ES-I3 (cell line): ENCODE results near the gene UCHL5.
"Not testable (repeated sequence)": the region's sequence is repeated elsewhere in the genome, so short reads cannot be mapped to it uniquely, and the experiment has no call there.

Experiments
- H3K36me3 ChIP-seq: 2 replicates; pipeline ENCODE4 v1.6.1; 2013; ENCODE audit warnings: mild to moderate bottlenecking, low read length, control low read depth, moderate library complexity; ENCODE audit not compliant: insufficient read depth
- H3K4me1 ChIP-seq: 2 replicates; pipeline ENCODE4 v1.6.1; 2013; ENCODE audit warnings: mild to moderate bottlenecking, control low read depth, low read length; ENCODE audit not compliant: insufficient read depth
- H3K9ac ChIP-seq: 2 replicates; pipeline ENCODE4 v1.6.1; 2013; ENCODE audit warnings: low read depth, mild to moderate bottlenecking, low read length, moderate library complexity
- H3K9me3 ChIP-seq: 2 replicates; pipeline ENCODE4 v1.6.1; 2013; ENCODE audit warnings: mild to moderate bottlenecking, low read length, moderate library complexity; ENCODE audit not compliant: control insufficient read depth, insufficient read depth

UCHL5 gene

DNA sequence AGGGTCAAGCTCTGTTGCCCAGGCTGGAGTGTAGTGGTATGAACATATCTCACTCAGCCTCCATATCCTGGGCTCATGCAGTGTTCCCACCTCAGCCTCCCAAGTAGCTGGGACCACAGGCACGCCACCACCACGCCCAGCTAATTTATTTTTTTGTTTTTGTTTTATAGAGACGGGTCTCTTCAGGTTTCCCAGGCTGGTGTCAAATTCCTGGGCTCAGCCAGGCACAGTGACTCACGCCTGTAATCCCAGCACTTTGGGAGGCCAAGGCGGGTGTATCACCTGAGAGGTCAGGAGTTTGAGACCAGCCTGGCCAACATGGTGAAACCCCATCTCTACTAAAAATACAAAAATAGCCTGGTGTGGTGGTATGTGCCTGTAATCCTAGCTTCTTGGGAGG is 10.2 kb downstream of the UCHL5 start:
- H3K9me3 ChIP-seq, H3K4me1 ChIP-seq, H3K9ac ChIP-seq, H3K36me3 ChIP-seq: not testable (repeated sequence)

DNA sequence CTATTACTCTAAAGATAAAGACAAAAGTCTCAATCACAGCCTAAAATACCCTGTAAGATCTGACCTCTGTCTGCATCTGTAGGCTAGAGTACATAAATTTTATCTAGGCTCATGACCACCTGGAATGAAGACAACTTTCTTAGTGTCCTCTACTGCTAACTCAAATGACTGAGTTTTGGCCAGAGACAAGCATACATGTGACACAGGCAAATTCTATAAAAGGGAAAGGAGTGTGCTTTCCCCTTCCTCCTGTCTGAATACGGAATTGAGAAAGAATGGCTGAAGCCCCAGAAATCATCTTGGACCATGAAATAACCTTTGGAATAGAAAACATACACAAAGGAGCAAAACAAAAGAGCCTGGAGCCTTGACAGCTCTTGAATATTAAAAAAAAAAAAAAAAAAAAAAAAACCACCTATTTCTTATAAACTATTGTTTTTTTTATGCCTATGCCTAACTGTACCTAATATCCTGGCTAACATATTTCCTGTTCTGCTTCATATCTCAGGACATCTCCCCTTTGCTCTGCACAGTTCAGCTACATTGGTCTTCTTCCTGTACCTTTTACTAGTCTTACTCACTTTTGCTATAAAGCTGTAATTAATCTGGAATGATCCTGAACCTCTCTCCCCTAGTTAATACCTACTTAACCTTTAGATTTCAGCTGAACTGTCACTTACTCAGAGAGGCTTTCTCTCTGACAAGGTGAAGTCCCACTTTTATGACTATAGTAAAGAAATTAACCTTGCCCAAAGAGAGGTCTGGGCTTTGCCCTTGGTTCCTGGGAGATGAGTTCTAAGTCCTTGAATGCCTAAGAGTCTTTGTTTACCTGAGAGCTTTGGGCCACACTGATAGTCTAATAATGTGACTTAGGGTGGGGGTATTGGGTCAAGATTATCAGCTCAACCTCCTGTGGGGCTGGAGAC is 16.1 kb downstream of the UCHL5 start:
- peaks cover 3% of the 10 kb centered on the region; the same call in 1 of the 2 replicates for H3K4me1 ChIP-seq
- H3K9me3 ChIP-seq = no peaks in the 10 kb centered on the region
- H3K36me3 ChIP-seq = peaks cover 14% of the 10 kb centered on the region
- H3K9ac ChIP-seq = no peak overlapping the region

DNA sequence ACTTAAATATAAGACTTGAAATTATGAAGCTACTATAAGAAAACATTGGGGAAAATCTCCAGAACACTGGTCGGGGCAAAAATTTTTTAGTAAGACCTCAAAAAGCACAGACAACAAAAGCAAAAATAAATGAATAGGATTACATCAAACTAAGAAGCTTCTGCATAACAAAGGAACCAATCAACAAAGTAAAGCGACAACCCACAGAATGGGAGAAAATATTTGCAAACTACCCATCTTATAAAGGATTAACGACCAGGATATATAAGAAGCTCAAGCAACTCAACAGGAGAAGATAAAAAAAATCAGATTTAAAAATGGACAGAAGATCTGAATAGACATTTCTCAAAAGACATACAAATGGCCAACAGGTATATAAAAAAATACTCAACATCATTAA is 19.1 kb downstream of the UCHL5 start:
- Histone ChIP-seq H3K9ac (no peak overlapping the region), H3K4me1 (peaks cover 3% of the 10 kb centered on the region; the same call in 1 of the 2 replicates), H3K9me3 (no peaks in the 10 kb centered on the region), H3K36me3 (peaks cover 10% of the 10 kb centered on the region)

DNA sequence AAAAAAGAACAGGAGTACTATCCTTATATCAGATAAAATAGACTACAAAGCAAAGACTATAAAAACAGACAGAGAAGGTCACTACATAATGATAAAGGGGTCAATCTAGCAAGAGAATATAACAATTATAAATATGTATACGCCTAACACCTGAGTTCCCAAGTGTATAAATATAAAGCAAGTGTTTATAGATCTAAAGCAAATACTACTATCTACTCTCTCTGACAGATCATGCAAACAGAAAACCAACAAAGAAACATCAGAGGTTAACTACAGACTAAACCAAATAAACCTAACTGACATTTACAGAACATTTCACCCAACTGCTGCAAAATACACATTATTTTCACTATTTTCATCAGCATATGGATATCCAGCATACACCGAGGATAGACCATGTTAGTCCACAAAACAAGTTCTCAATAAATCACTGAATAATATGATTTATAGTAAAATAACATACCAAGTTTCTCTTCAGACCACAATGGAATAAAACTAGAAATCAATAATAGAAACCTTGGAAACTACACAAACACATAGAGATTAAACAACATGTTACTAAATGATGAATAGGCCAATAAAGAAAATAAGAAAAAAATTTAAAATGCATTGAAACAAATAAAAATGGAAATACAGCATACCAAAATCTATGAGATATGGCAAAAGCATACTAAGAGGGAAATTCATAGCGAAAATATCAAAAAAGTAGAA is 22.7 kb downstream of the UCHL5 start:
- Histone ChIP-seq H3K9me3 (no peaks in the 10 kb centered on the region), H3K36me3 (no peaks in the 10 kb centered on the region), H3K4me1 (peaks cover 3% of the 10 kb centered on the region; the same call in 1 of the 2 replicates), H3K9ac (no peak overlapping the region)

DNA sequence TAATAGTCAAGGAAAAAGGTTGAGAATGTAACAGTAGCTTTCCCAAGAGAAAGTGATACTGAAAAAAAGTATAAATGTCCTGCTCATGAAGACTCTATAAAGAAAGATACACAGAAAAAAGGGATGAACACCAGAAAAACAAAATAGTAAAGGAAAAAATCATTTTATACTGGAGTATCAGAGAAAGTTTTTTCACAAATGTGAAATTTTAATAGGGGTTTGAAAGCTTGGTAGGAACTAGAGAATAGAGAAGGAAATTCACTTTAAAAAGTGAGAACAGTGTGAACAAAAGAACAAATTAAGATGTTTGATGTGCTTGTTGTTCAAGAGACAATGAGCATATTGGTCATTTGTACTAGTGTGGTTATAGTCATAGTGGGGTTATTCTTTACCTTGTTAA is 25.6 kb downstream of the UCHL5 start:
- no peaks in the 10 kb centered on the region for H3K36me3 ChIP-seq
- no peak overlapping the region for H3K9ac ChIP-seq
- no peaks in the 10 kb centered on the region for H3K9me3 ChIP-seq
- no peaks in the 10 kb centered on the region for H3K4me1 ChIP-seq

DNA sequence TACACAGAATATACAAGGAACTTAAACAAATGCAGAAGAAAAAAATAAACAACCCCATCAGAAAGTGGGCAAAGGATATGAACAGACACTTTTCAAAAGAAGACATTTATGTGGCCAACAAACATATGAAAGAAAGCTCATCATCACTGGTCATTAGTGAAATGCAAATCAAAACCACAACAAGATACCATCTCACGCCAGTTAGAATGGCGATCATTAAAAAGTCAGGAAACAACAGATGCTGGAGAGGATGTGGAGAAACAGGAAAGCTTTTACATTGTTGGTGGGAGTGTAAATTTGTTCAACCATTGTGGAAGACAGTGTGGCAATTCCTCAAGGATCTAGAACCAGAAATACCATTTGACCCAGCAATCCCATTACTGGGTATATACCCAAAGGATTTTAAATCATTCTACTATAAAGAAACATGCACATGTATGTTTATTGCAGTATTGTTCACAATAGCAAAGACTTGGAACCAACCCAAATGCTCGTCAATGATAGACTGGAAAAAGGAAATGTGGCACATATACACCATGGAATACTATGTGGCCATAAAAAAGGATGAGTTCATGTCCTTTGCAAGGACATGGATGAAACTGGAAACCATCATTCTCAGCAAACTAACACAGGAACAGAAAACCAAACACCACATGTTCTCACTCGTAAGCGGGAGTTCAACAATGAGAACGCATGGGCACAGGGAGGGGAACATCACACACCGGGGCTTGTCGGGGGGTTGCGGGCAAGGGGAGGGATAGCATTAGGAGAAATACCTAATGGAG is 26.3 kb downstream of the UCHL5 start:
- H3K36me3 ChIP-seq, H3K9ac ChIP-seq, H3K4me1 ChIP-seq, H3K9me3 ChIP-seq: not testable (repeated sequence)

DNA sequence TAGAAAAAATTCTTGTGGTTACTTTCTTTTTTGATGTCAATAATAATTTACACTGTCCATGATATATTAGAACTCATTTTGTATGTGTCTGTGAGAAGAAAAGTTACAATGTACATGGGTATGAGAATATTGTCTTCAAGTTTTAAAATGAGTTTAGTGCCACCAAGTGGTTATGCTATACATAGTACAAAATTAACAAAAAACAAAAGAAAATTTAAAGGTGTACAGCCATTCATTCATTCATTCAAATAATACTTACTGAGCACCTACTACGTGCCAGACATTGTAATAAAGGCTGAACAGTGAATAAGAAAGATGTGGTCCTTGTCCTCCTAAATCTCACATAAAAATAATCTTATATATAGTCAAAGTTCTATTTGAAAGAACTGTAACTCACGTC is 27.7 kb downstream of the UCHL5 start:
- no peaks in the 10 kb centered on the region for H3K36me3 ChIP-seq
- no peaks in the 10 kb centered on the region for H3K4me1 ChIP-seq
- H3K9me3 ChIP-seq = no peaks in the 10 kb centered on the region
- no peak overlapping the region for H3K9ac ChIP-seq

DNA sequence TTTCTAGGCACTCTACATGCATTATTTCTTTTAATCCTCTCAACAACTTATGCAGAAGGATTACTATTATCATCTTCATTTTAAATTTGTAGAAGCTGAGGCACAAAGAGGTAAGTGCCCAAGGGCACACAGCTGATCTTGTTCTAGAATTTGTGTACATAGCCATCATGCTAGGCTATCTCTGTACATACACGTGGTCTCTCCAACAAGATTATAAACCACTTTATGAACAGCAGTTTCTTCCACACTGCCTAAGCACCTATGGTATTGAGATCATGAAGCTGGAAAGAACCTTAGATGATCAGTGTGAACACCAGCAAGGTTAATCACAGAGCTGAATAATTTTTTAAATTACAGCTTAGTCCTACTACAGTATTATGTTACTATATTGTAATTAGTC is 28.9 kb downstream of the UCHL5 start:
- no peak overlapping the region for H3K9ac ChIP-seq
- H3K4me1 ChIP-seq = no peaks in the 10 kb centered on the region
- no peaks in the 10 kb centered on the region for H3K9me3 ChIP-seq
- H3K36me3 ChIP-seq = no peaks in the 10 kb centered on the region

DNA sequence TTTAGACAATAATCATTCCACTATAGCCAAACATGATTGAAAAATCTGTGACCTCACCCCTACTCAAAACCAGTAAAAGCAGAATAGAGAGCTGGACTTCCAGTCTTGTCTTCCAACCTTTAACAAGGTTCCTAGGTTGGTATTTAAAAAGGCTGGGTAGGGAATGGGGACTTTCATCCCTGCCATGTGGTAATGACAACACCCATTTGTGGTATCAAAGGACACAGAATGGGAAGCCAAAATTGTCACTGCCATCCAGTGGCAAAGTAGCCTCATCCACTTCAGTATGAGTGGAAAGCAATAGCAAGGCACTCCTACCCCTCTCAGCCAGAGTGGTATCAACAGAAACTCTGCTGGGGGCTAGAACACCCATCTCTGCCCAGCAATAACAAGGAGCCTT is 33.9 kb downstream of the UCHL5 start:
- no peaks in the 10 kb centered on the region for H3K9me3 ChIP-seq
- no peak overlapping the region for H3K9ac ChIP-seq
- H3K4me1 ChIP-seq = 0 out of 2 replicates have a peak, but pooled peaks cover 10% of the 10 kb centered on the region
- no peaks in the 10 kb centered on the region for H3K36me3 ChIP-seq

DNA sequence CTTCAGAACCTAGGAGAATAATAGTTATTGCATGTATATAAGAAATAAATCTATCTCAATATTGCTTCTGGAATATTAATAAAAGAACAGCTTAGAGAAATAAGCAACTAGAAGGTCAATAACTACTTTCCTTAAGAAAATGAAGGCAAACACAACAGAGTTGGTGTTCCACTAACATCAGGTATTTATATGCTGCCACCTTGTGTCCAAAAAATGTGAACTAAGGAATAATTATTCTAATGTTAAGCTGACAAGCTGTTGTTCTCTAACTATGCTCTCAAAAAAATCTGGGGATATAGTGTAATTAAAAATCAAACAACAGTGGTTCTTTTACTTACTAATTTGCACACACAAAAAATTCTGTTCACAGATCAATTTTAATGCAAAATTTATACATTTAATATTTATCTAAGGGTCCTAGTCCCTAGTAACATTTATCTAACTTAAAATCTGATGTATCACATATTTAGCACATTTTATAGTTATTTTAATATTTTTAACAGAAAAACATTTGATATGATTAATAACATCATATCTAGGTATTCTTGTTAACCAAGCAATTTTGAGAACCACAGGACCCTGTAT is 39.6 kb downstream of the UCHL5 start:
- Histone ChIP-seq H3K9ac (no peak overlapping the region), H3K9me3 (no peaks in the 10 kb centered on the region), H3K4me1 (0 out of 2 replicates have a peak, but pooled peaks cover 10% of the 10 kb centered on the region), H3K36me3 (no peaks in the 10 kb centered on the region)

DNA sequence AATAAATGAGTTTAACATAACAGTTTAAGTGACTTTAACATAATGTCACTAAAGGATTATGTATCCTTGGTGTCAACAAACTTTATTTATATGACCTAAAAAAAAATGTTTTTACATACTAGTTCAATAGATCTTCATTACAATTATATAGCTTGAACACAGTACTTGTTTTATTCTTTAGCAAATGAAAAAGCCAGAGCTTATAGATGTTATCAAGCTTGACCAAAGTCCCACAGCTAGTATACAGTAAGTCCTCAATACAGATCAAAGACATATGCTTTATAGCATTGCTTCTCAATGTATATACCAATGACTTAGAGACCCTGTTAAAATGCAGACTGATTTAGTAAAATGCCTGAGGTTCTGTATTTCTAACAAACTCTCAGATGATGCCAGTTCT is 42.4 kb downstream of the UCHL5 start:
- H3K9ac ChIP-seq = no peak overlapping the region
- no peaks in the 10 kb centered on the region for H3K36me3 ChIP-seq
- H3K4me1 ChIP-seq = 0 out of 2 replicates have a peak, but pooled peaks cover 4% of the 10 kb centered on the region
- H3K9me3 ChIP-seq = no peaks in the 10 kb centered on the region

DNA sequence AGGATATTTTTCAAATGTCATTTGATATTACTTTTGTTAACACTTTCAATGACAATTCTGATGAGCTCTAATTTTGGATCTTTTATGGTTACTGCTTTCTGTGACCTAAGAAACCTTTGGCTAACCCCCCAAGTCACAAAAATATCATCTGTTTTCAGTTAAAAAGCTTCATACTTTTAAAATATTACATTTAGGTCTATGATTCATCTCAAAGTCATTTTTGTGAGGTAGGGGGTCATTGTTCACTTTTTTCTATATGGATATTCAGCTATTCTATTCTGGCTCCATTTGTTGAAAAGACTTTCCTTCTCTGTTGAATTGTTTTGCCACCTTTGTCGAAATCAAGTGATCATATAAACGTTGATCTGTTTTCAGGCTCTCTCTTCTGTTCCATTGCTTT is 44.8 kb downstream of the UCHL5 start:
- no peaks in the 10 kb centered on the region for H3K36me3 ChIP-seq
- no peaks in the 10 kb centered on the region for H3K9me3 ChIP-seq
- H3K9ac ChIP-seq = no peak overlapping the region
- no peaks in the 10 kb centered on the region for H3K4me1 ChIP-seq

DNA sequence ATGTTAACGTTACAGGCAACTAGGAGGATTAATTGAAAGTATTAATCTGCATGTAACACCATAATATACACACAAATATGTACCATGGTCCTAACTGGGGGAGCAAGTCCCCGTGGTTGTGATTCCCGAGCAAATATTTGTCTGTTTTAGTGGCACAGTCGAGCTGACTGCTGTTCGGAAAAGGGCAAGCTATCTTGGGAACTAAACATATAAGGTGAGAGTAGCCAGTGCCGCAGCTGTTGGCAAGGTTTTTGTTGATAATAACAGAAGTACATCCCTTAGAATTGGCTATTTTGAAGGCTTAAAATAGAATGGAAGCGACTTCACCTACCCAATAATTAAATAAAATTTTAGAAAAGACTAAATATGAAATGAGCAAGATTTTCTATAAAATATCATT is 45.5 kb downstream of the UCHL5 start:
- Histone ChIP-seq H3K4me1 (no peaks in the 10 kb centered on the region), H3K9me3 (no peaks in the 10 kb centered on the region), H3K36me3 (no peaks in the 10 kb centered on the region), H3K9ac (no peak overlapping the region)

DNA sequence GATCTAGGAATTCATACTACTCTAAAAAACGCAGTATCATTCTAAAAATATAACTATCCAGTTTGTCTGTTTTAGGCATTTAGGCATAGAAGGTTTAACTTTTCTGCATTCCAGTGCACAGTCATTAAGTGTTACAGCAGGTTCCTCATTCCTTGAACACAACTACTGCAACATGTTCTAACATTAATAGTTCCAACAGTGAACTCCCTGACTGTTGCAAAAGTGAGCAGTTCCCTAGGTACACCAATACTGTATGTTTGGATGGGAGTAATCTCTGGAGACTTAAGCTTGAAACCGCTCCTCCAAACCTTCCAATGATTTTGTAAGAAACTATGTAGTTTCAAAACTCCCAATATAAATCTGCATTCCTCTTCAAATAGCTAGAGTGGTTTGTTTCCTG is 46.2 kb downstream of the UCHL5 start:
- Histone ChIP-seq H3K9me3 (no peaks in the 10 kb centered on the region), H3K9ac (no peak overlapping the region)

More for the DNA sequence above, 46.2 kb downstream of the UCHL5 start:
- no peaks in the 10 kb centered on the region for H3K4me1 ChIP-seq
- no peaks in the 10 kb centered on the region for H3K36me3 ChIP-seq
